Activated T-cell treated with anti-CD3 and anti-CD28 coated beads, Interleukin-2, amount 50 U/mL, for 4 hours (primary cell): ENCODE results near the gene C2orf15. TPM values are rescaled to one million over a fixed set of nuclear protein-coding genes. Genes with fewer than 3 reads are reported as not detected.
"Not testable (repeated sequence)": the region's sequence is repeated elsewhere in the genome, so short reads cannot be mapped to it uniquely, and the experiment has no call there.

ENCODE experiments used
- ATAC-seq, 2 donors: fragments of 200-7000 bp; cut with Tn5 transposase; one replicate each; pipeline ENCODE4 v1.10.0; 2021
- DNase-seq: peaks from one replicate; pipeline ENCODE4 v3.0.0-alpha.2; 2020
- H3K27me3 Mint-ChIP-seq: one replicate; pipeline ENCODE4 v1.8.0; 2021; ENCODE audit warnings: low read depth, mixed read lengths
- H3K36me3 Mint-ChIP-seq: one replicate; pipeline ENCODE4 v1.8.0; 2022; ENCODE audit warnings: mixed read lengths; ENCODE audit not compliant: insufficient read depth
- H3K4me1 Mint-ChIP-seq: one replicate; pipeline ENCODE4 v1.8.0; 2021; ENCODE audit warnings: low read depth, mixed read lengths
- H3K4me3 Mint-ChIP-seq: one replicate; pipeline ENCODE4 v1.8.0; 2021; ENCODE audit warnings: mild to moderate bottlenecking, moderate library complexity, mixed read lengths
- H3K9me3 Mint-ChIP-seq: one replicate; pipeline ENCODE4 v1.8.0; 2021; ENCODE audit warnings: mixed read lengths
- total RNA-seq, 3 donors: library from RNA; stranded (reverse); gene quantifications; one replicate each; pipeline ENCODE4 v1.2.1, GENCODE V29; 2021

Gene C2orf15
- total RNA-seq, 3 donors from 2014 or later: 0.19 to 0.40 (median 0.37) TPM

- Mint-ChIP-seq H3K9me3 (no peaks in the 10 kb centered on the region), H3K4me3 (no peak overlapping the region), H3K36me3 (peaks cover 25% of the 10 kb centered on the region), H3K27me3 (no peaks in the 10 kb centered on the region), H3K4me1 (peaks cover 25% of the 10 kb centered on the region)
- ATAC-seq (no peak), DNase-seq (no peak)
These were observed 45.5 kb downstream of the C2orf15 start for GRCh38 chr2:99187011-99187410.

GRCh38 chr2:99188357-99188756 lies 46.9 kb downstream of the C2orf15 start:
- Mint-ChIP-seq H3K27me3 (no peaks in the 10 kb centered on the region), H3K9me3 (no peaks in the 10 kb centered on the region), H3K36me3 (peaks cover 31% of the 10 kb centered on the region), H3K4me3 (no peak overlapping the region), H3K4me1 (peaks cover 20% of the 10 kb centered on the region)
- DNase-seq: no peak
- ATAC-seq: peak in 1 of 2 donors; percentile 18

- ATAC-seq: no peak
- Mint-ChIP-seq H3K36me3 (peaks cover 38% of the 10 kb centered on the region), H3K4me3 (no peak overlapping the region), H3K4me1 (peaks cover 9% of the 10 kb centered on the region), H3K9me3 (no peaks in the 10 kb centered on the region), H3K27me3 (no peaks in the 10 kb centered on the region)
- DNase-seq: no peak
These were observed 49.0 kb downstream of the C2orf15 start for GRCh38 chr2:99190548-99190947.

DNA sequence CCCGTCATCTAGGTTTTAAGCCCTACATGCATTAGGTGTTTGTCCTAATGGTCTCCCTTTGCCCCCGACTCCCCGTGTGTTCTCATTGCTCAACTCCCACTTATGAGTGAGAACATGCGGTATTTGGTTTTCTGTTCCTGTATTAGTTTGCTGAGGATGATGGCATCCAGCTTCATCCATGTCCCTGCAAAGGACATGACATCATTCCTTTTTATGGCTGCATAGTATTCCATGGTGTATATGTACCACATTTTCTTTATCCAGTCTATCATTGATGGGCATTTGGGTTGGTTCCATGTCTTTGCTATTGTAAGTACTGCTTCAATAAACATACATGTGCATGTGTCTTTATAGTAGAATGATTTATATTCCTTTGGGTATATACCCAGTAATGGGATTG lies 50.9 kb downstream of the C2orf15 start:
- H3K36me3 Mint-ChIP-seq: peaks cover 44% of the 10 kb centered on the region
- not testable (repeated sequence) for H3K9me3 Mint-ChIP-seq, DNase-seq, H3K4me1 Mint-ChIP-seq, H3K4me3 Mint-ChIP-seq, H3K27me3 Mint-ChIP-seq, ATAC-seq

GRCh38 chr2:99198103-99198841 lies 56.8 kb downstream of the C2orf15 start:
- Mint-ChIP-seq H3K4me3 (no peak overlapping the region), H3K36me3 (peaks cover 15% of the 10 kb centered on the region), H3K9me3 (no peaks in the 10 kb centered on the region), H3K27me3 (no peaks in the 10 kb centered on the region), H3K4me1 (no peaks in the 10 kb centered on the region)
- ATAC-seq (no peak), DNase-seq (no peak)

DNA sequence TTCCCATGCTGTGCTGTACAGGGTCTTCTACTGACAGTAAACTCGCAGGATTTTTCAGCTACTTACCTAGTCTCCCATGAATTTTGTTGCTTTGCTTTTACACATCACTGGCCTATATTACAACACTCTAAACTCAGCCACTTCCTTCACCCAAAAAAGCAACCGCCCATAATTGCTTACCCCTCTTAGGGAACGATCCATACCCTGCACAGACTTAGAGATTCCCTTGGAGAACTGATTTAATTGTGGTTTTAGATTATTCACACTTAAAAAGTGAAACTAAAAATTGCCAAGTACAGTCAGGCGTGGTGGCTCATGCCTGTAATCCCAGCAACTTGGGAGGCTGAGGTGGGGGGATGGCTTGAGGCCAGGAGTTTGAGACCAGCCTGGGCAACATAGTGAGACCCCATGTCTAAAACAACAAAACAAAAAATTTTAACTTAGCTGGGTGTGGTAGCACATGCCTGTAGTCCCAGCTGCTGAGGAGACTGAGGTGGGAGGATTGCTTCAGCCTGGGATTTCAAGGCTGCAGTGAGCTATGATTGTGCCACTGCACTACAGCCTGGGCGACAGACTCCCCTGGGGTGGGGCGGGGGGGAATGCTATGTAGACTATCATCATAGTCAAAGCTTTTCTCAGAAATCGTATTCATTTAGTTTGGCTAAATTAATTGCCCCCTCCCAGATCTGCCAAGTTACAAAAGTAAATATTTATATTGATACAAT lies 58.7 kb downstream of the C2orf15 start:
- ATAC-seq: no peak
- no peak for DNase-seq
- Mint-ChIP-seq H3K4me3 (no peak overlapping the region), H3K9me3 (no peaks in the 10 kb centered on the region), H3K27me3 (no peaks in the 10 kb centered on the region), H3K4me1 (no peaks in the 10 kb centered on the region), H3K36me3 (peaks cover 12% of the 10 kb centered on the region)

Other genes starting within 250 kb of the C2orf15 start
- gene CRACDL, start 205.5 kb upstream of the C2orf15 start, total RNA-seq: under 1 TPM; 0.10 to 0.46 (median 0.16) TPM
- gene TSGA10, start 13.2 kb downstream of the C2orf15 start, total RNA-seq: 1 to 10 TPM; 2.8 to 5.5 (median 3.4) TPM
- 1 to 10 TPM; 4.5 to 5.5 (median 4.9) TPM for gene LIPT1, start 13.3 kb downstream of the C2orf15 start, total RNA-seq
- gene MITD1, start 39.4 kb downstream of the C2orf15 start, total RNA-seq: 10 to 100 TPM; 52.1 to 54.7 (median 54.0) TPM
- 10 to 100 TPM; 28.2 to 30.2 (median 29.7) TPM for gene MRPL30, start 39.5 kb downstream of the C2orf15 start, total RNA-seq
- not detected for gene LYG2, start 114.0 kb downstream of the C2orf15 start, total RNA-seq
- under 1 TPM; 0.47 to 0.68 (median 0.54) TPM for gene LYG1, start 159.5 kb downstream of the C2orf15 start, total RNA-seq
- 10 to 100 TPM; 34.3 to 36.3 (median 35.6) TPM for gene TXNDC9, start 194.6 kb downstream of the C2orf15 start, total RNA-seq
- 100 to 1,000 TPM; 102 to 111 (median 102) TPM for gene EIF5B, start 195.7 kb downstream of the C2orf15 start, total RNA-seq